ENCODE measurements around the gene MYH16.
"Not testable (repeated sequence)": the region's sequence is repeated elsewhere in the genome, so short reads cannot be mapped to it uniquely, and the experiment has no call there.

The MYH16 gene

DNA sequence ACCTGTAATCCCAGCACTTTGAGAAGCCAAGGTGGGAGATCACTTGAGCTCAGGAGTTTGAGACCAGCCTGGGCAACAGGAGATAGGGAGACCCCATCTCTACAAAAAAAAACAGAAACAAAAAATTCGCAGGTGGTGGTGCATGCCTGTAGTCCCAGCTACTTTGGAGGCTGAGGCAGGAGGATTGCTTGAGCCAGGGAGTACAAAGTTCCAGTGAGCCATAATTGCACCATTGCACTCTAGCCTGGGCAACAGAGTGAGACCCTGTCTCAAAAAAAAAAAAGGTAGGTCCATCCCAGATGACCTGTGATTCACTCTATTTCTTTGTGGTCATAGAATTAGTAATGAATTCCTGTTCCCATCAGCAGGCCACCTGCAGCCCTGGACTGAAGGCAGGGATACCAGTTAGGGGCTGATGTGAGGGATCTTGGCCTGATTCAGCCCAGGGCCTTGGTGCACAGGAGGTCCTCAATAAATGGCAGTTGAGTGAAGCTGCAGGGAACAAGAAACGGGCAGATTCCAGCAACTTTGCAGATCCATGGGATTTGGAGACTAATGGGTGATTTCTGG is at the start of gene MYH16:
TSS of gene MYH16 (plus strand) at position 364 of the 570 bp plus-strand sequence.
- no peak for DNase-seq

DNA sequence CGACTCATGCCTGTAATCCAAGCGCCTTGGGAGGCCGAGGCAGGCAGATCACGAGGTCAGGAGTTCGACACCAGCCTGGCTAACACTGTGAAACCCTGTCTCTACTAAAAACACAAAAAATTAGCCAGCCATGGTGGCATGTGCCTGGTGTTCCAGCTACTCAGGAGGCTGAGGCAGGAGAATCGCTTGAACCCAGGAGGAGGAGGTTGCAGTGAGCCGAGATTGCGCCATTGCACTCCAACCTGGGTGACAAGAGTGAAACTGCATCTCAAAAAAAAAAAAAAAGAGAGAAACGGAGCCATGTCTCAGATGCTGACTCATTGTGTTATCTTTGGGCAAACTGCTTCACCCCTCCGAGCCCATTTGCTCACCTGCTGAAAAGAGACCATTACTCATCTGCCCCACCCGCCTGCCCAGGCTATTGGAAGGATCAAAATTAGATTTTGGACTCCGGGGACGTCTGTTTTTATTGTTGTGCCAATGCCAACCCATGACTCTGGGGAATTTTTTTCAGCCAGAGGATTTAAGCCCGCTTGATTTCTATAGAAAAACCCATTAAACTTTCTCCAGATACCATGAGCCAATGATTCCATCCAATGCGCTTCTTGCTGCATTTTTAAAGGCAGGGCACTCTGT is 48.3 kb upstream of the MYH16 start:
- DNase-seq = peak; percentile 16

DNA sequence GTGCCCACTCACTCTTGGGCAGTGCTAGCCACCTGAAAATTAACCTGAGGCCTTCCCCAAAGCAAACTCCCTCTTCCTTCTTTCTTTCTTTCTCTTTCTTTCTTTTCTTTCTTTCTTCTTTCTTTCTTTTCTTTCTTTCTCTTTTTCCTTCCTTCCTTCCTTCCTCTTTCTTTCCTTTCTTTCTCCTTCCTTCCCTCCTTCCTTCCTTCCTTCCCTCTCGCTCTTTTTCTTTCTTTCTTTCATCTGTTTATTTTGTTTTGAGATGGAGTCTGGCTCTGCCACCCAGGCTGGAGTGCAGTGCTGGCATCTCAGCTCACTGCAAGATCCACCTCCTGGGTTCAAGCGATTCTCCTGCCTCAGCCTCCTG is 47.8 kb upstream of the MYH16 start:
- no peak for DNase-seq

DNA sequence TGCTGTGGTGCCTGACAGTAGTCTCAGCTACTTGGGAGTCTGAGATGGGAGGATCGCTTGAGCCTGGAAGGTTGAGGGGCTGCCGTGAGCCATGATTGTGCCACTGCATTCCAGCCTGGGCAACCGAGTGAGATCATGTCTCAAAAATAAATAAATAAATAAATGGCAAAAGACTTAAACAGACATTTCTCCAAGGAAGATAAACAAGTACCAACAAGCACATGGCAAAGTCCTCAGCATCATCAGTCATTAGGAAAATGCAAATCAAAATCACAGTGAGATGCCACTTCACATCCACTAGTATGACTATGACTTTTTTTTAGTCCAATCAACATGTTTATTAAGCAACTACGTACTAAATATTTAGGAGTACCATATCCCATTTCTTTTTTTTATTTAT is 43.4 kb upstream of the MYH16 start:
- DNase-seq = no peak

DNA sequence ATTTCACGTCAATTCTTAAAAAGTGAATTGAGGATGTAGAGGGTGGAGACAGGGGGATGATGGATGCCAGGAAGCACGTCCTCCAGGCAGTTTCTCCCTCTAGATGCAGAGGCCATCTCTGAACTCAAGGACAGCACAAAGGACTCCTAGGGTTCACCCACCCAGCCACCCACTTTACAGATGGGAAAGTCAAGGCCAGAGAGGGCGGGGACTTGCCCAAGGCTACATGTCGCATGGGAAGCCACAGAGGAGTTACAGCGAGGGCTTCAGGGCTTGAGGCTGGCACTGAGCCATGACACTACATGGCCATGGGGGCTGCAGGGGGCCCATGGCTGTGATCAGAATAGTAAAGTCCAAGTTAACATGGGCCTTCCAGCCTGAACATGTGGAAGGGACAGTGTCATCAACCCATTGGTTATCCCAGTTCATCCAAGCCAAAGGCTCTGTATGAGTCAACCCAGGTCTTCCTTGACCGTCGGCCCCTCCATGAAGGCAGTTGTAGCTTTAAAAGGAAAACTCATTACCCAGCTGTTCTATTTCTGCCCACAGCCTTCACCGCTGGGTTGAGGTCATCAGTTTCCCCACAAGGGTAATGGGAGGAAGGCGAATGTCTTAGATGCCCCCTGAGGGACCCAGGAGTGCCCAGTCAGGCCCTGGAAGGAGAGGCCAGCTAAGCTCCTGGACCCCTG is 40.4 kb upstream of the MYH16 start:
- DNase-seq = no peak

DNA sequence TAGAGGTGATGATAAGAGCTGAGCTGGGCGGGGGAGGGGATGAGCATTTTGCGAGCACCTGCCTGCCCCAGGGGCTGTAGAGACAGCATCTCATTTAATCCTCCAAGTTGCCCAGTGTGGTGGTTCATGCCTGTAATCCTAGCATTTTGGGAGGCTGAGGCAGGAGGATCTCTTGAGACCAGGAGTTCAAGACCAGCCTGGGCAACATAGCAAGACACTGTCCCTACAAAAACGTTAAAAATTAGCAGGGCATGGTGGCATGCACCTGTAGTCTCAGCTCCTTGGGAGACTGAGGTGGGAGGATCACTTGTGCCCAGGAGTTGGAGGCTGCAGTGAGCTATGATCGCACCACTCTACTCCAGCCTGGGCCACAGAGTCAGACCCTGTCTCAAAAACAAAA is 39.7 kb upstream of the MYH16 start:
- DNase-seq = not testable (repeated sequence)

DNA sequence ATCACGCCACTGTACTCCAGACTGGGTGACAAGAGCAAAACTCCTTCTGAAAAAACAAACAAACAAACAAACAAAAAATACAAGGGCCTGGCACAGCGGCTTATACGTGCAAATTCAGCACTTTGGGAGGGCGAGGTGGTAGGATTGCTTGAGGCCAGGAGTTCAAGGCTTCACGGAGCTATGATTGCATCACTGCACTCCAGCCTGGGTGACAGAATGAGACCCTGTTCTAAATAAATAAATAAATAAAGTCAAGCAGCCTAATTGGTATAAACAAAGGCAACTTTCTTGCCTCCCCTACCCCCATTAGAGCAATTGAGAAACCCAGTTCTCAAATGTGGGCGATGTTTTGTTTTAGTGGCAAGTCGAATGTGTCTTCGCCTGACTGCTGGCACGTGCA is 38.5 kb upstream of the MYH16 start:
- no peak for DNase-seq

DNA sequence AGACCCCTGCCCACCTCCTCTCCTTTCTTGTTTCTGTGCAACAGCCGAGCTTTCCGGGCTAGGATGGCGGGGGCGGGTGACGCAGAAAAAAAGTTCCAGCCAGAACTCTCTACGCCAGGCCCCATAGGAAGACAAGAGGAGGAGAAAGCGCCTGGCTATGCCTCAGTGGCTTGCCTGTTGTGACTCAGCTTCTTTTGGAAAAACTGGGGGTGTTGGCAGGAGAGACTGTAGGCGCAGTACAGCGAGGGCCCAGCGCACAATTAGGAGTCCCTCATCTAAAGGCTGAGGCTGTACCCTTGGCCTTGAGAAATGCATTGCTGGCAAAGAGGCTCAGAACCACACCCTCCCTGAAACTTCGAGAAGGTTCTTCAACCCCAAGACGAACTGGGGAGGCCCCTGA is 36.7 kb upstream of the MYH16 start:
- no peak for DNase-seq

DNA sequence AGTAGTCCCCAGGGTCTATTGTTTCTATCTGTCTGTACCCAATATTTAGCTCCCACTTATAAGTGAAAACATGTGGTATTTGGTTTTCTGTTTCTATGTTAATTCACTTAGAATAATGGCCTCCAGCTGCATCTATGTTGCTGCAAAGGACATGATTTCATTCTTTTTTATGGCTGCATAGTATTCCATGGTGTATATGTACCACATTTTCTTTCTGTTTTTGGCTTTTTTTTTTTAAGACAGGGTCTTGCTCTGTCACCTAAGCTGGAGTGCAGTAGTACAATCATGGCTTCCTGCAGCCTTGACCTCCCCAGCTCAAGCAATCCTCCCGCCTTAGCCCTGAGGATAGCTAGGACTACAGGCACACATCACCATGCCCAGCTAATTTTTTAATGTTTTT is 34.8 kb upstream of the MYH16 start:
- not testable (repeated sequence) for DNase-seq

DNA sequence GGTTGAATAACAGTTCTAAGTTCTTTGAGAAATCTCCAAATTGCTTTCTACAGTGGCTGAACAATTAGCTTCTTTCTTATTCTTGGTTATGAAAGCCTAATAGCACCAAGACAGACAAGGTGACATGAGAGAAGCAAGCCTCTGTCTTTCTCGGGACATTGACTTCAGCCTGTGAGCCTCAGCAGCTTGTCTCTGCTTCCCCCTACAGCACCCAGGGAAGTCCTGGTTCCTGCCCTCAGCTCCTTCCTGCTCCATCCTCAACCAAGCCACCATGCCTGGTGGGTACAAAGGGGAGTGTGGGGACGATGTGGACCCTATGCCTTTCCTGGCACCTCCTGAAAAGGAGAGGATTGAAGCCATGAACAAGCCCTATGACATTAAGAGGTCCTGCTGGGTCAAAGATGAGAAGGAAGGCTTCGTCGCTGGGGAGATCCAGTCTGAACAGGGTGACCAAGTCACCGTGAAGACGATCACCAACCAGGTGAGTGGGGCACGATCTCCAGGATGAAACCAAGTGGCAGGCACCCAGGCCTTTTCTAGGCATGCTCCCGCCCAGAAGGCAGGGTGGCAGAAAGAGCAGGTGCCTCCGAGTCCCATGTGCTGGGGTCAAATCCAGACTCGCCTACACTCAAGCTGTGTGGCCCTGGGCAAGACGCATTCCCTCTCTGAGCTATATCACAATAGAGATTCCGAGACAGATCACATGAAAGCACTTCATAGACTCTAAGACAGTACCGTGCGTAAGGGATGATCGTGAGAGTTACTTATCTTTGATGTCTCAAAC is 33.9 kb upstream of the MYH16 start:
- no peak for DNase-seq

DNA sequence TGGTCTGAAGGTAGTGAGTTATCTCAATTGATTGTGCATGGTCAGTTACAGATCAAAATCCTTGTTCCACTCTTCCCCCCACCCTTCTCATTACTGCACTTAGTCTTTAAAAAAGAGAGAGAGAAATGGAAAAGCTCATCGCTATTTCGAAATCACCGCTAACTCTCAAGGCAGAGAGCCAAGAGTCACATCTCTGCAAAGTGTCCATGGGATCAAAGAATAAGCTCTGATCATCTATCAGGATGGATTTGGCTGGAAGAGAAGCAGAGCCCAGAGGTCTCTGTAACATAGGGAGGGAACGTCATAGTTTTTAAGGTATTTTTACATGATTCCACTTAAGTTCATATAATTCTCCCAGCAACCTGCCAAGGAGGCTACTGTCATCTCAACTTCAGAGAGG is 30.0 kb upstream of the MYH16 start:
- DNase-seq = peak; percentile 1

DNA sequence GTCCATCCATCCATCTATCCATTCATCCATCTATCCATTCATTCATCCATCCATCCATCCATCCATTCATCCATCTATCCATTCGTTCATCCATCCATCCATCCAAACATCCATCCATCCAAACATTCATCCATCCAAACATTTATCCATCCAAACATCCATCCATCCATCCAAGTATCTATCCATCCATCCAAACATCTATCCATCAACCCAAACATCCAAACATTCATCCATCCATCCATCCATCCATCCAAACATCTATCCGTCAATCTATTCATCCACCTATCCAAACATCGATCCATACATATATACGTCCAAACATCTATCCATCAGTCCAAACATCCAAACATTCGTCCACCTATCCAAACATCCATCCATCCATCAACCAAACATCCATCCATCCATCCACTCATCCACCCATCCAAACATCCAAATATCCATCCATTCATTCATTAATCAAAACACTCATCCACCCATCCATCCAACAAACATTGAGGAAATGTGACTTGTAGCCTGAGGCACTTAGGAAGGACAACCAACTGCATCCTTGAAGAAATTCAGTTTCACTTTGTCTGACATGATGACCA is 28.8 kb upstream of the MYH16 start:
- DNase-seq = no peak

DNA sequence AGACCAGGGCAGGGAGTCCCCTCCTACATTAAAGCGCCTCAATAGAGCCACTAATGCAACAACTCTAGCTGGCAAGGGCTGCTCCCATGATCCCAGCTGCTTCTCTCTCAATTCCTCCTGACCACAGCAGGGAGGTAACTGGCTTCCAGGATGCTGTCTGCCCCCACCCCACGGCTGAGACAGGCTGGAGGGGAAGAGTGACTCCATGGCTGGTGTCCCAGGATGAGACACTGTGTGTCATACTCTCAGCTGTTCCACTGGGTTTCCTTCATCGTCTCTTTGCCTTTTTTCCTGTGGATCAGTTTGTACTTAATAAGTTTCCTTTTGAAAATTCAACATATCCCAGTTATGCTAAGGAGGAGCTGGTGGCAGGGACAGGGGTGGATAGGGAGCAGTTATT is 27.7 kb upstream of the MYH16 start:
- DNase-seq = no peak

DNA sequence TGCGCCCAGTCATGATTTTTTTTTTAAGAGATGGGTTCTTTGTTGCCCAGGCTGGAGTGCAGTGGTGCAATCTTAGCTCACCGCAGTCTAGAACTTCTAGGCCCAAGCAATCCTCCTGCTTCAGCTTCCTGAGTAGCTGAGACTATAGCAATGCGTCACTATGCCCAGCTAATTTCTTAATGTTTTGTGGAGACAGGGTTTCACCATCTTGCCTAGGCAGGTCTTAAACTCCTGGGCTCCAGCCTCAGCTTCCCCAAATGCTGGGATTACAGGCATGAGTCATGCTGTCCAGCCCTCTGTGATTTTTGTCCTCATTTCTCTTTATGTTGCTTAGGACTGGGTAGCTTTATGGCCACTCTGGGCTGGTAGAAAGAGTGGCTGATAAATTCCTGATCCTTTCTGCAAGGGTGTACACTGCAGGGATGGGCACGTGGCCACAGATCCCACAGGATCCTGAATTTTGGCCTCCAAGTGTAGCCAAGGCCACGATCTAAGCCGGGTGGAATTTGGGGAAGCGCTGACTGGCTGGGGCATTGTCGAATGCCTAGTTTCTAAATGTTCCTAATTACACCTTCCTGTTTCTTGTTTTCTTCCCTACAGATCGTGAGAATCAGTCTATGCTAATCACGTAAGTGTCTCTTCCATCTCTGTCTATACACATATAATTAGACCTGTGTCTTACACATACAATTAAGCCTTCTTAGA is 24.1 kb upstream of the MYH16 start:
- peak; percentile 91 for DNase-seq

DNA sequence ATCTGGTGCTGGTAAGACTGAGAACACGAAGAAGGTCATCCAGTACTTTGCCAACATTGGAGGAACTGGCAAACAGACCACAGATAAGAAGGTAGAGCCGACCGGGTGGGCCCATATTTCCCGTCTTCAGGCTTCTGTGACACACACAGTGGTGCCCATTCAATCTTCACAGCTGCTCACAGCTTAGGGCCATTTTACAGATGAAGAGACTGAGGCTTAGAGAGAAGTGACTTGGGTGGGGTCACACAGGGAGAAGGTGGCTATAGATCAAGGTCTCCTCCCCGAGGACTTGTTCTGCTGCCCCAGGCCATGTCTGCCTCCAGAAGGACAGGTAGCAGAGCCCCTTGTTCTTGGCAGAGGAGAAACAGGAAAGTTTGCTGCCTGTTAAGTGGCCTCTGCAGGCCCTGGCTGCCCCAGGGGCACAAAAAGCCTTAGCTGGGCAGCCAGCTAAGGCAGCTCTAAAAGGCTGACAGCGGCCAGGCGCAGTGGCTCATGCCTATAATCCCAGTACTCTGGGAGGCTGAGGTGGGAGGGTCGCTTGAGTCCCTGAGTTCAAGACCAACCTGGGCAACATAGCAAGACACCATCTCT is 22.6 kb upstream of the MYH16 start:
- DNase-seq = no peak

DNA sequence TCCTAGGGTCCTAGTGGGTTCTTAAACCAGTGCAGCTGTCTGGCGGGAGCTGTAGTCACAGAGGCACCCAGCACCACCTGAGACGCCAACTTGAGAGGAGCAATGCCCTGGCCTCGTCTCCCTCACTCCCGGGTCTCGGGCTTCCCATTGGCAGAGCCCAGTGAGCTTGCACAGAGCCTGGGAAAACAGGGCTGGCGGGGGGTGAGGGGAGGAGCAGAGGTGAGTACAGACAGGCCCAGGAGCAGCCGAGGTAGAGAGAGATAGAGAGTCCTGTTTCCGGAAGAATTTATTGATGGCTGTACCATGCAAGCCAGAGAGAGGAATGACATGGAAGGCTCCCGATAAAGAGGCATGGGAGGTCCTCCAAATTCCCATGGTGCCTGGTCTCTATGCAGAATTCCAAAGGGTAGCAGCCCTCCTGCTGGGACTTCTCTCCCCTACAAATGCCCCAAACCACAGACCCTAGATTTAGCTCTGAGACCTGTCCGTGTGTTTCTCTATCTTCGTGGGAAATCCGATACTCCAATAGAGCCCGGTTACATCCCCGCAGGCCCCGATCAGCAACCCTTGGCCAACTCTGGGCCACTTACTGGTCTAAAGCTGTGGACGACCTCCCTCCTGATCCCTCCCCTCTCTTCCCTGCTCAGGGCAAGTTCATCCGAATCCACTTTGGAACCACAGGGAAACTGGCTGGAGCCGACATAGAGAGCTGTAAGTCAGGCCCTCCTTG is 20.3 kb upstream of the MYH16 start:
- no peak for DNase-seq

DNA sequence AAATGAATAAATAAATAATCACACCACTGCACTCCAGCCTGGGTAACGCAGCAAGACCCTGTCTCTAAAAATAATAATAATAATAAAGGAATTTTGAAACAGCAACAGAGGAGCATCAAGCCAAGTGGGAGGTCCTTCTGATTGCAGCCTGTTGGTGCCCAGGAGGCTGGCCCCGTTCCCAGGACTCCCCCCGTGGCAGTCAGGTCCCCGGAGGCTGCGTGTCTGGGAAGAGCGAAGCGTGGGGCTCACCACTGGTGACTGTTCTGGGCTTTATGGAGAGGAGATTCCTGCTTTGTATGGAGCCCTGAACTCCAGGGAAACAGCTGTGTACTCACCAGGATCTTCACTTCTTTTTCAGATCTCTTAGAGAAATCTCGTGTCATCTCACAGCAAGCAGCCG is 19.3 kb upstream of the MYH16 start:
- DNase-seq = no peak

DNA sequence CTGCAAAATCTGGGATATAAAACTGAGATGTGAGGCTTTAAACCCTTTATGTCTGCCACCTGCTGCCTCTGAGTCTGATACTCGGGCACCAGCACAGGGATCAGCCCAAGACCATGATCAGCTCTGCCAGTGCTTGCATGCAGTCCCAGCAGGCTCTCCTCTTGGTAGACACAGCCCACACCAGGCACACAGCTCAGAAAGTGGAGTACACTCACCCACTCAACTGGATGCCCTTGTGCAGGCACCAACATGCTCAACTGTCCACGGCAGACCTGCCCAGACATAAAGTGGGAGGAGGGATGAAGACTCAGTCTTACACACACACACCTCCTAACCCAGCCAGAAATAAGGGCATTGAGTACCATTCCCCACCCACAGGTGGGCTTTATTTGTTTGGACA is 18.2 kb upstream of the MYH16 start:
- no peak for DNase-seq

DNA sequence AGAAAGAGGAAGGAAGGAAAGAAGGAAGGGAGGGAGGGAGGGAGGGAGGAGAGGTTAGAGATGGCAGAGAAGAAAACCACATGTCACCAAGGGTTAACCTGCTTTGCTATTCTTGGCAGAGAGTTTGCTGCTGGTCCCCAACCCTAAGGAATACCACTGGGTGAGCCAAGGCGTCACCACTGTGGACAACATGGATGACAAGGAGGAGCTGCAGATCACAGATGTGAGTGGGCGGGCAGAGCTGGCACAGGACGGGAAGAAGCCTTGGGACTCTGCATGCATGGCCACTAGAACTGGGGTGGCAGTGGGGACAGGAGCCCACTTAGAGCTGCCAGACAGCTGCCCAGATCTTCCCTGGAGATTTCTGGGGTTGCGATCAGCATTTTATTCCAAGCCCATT is 17.2 kb upstream of the MYH16 start:
- DNase-seq = peak; percentile 68

DNA sequence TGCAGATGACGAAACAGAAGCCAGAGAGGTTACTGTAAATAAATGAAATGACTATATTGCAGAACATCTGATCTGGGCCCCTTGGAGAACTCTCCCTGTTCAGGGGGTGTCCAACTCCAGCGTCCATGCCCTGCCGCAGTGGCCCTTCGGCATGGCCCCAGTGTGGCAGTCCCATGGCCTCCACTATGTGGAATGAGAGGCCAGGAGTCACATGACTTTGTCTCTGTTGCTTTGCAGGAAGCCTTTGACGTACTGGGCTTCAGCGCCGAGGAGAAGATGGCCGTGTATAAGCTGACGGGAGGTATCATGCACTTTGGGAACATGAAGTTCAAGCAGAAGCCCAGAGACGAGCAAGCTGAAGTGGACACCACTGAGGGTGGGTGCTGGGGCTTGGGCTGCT is 15.6 kb upstream of the MYH16 start:
- no peak for DNase-seq

DNA sequence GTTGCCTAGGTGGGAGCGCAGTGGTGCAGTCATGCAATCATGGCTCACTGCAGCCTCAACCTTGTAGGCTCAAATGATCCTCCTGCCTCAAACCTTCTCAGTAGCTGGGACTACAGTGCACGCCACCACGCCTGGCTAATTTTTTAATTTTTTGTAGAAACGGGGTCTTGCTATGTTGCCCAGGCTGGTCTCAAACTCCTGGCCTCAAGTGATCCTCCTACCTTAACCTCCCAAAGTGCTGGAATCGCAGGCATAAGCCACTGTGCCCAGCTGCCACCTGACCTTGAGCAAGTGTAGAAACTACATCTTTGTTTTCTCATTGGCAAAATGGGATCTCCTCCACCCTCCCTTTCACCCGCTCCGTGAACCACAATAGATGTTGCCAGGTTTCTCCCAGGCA is 15.0 kb upstream of the MYH16 start:
- DNase-seq = no peak

DNA sequence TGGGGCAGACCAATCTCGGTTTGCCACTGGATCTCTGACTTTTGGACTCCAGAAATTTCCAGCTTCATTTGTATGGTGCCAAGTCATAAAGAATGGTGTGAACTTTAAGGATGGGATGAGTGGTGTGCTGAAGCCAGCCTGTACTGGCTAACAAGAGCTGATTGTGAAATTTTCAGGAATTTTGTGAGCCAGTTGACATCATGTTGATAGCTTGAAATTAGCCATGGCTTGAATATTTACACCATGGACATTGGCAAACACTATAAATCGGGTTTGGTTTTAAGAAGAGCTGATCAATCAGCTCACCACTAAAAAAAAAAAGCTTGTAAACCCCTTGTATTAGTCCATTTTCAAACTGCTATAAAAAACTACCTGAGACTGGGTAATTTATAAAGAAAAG is 14.1 kb upstream of the MYH16 start:
- DNase-seq = no peak

Measured in MV-4-11 (cell line).